HG02938 (cell line): ENCODE results near the gene SSH2.
"Not testable (repeated sequence)": the region's sequence is repeated elsewhere in the genome, so short reads cannot be mapped to it uniquely, and the experiment has no call there.

Experiments
- ATAC-seq: cut with Tn5 transposase; IDR thresholded peaks from one replicate; pipeline ENCODE4 v1.9.1; 2021; ENCODE audit warnings: mild to moderate bottlenecking, moderate library complexity; ENCODE audit not compliant: unreplicated experiment

SSH2 gene

DNA sequence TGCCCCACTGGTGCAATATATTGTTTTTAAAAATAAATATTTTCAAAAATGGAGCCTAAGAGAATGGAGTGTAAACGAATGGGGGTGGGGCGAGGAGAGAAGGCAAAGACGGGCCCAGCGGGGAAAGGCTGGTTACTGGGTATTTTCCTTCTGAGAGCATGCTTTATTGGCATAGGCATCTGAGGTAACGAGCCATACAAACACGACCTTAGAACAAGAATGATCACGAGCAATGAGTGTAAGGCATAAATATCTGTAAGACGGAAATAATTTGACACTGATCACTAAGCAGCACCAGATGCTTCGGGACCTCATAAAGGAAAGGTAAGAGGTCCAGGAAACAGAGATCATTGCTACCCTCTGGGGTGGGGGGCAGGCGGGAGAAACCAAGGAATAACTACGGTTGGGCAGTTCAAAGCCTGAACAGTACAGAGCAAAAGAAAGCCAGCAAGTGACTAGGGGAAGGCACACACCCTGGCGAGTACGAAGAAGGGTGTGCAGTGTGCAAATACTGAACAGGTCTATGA lies 959 bp downstream of the SSH2 start:
- ATAC-seq: no peak

DNA sequence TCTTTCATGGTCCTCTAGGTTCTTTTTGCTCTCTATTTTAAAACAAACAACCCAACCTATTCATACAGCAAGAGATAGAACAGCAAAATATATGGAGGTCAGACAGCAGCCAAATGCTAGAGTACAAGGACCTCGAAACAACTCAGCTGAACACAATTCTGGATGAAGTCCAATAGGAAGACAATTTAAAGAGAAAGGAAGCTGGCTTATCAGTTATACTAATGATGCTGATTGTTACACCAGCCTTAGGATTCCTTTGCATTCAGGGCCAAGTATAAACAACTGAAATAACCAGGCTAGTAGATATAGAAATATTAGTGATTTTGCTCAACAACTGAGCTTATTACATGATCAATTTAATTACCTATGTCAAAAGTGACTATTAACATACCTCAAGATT lies 2.5 kb downstream of the SSH2 start:
- no peak for ATAC-seq

- ATAC-seq: no peak
Measured at GRCh38 chr17:29924786-29925185, 5.2 kb downstream of the SSH2 start.

DNA sequence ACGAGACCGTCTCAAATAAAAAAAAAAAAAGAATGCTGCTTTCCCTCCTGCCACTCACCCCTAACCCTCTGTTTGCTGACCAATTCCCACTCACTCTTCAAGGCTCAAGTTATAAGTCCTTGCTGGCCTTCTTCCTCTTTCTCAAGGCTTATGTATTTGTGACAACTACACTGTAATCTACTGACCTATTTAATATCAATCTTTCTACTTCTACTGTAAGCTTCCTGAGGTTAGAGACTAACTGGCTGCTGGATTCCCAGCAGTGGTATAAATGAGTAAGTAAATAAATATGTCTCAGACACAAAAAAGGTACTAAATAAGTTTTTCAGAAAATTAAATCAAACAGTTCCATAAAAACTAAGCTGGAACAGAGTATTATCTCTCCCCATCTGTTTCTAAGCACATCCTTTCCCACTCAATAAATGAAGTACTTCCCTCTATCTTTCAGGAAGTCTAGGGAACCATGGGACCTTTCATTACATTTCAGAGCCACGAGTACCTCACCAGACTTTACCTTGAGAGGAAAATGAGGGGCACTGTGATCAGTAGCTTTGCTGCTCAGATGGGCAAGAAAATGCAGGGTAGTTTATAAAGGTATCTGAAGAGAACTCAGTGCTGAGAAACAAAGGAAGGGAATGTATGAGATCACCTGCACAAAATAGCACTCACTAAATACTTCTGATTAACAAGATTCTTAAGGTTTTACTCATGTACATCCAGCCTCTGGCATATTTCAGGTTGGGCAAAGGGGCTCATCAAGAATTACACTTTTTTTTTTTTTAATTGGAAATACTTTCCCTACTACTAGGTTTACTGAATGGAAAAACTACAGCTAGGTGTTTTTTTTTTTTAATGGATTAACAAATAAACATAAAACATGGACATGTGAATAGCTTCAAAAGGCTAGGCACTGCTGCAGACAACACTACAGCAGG lies 10.8 kb downstream of the SSH2 start:
- no peak for ATAC-seq

- ATAC-seq: no peak
Measured at GRCh38 chr17:29918016-29918415, 12.0 kb downstream of the SSH2 start.

GRCh38 chr17:29914819-29915537 lies 15.1 kb downstream of the SSH2 start:
- no peak for ATAC-seq

- ATAC-seq: no peak
Measured at GRCh38 chr17:29911641-29912177, 18.3 kb downstream of the SSH2 start.

DNA sequence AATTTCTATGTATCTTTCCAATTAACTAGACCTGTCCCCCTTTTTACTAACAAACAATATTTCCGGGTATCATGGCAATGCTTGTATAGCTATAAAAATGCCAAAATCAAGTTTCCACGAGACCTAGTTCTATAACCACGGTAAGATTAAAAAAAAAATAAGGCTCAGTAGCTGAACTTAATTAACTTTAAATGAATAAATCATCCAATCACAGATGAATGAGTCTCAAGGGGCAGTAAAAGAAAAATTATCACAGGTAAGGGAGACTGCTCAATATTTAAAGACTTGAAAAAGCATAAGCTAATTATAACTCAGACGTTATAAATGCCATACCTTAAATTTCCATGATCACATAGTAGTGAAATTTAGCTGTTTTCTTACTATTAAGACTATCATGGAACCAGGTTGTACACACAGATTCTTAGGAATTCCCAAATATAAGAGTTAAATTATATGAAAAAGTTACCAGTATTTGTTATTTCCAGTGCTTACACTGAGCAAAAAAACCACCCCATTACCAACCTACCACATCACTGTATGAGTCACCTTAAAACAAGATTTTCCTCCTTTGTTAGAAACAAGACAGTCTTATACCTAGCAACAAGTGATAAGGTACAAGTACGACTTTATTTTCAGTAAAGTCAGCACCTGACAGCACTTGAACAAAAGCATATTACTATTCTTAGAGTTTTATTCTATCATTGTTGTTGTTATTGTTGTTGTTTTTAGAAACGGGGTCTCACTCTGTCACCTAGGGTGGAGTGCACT lies 20.6 kb downstream of the SSH2 start:
- no peak for ATAC-seq

- ATAC-seq: no peak
Measured at GRCh38 chr17:29906969-29907368, 23.1 kb downstream of the SSH2 start.

DNA sequence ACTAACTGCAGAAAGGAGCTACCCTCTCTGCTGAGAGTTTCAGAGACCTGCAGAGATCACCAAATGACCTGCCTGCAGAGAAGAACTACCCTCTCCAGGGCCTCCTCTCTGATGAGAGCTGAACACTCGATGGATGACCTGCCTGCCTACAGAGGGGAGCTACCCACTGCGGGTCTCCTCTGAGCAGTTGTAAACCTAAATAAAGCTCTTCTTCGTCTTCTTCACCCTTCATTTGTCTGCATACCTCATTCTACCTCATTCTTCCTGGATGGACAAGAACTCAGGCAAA lies 24.2 kb downstream of the SSH2 start:
- no peak for ATAC-seq

DNA sequence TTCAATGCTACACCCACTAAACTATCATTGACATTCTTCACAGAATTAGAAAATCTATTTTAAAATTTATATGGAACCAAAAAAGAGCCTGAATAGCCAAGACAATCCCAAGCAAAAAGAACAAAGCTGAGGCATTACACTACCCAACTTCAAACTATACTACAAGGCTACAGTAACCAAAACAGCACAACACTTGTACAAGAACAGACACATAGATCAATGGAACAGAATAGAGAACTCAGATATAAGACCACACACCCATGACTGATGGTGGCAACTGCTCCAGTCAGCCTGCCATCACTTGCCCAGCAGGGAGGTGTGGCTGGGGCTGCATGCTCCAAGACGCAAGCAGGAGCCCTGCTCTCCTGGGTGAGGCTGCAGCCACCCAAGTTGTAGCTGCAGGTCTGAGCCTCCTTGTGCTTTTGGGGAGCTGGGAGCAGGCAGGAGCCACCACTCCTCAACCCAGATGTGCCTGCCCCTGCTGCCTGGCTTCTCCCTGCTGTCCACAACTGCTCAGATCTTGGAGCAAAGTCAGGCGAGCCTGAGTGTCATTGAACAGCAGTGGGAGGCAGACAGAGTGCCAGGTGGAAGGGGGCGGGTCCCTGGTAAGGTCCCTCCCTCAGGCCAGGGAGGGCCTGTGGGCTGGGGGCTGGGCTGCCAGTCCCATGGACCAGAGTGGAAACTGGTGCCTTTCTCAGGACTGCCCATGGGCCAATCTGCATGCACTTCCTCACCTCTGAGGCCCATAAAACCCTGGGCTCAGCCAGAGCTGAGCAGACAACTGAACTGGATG lies 24.7 kb downstream of the SSH2 start:
- no peak for ATAC-seq

GRCh38 chr17:29903471-29903870 lies 26.6 kb downstream of the SSH2 start:
- ATAC-seq: no peak

DNA sequence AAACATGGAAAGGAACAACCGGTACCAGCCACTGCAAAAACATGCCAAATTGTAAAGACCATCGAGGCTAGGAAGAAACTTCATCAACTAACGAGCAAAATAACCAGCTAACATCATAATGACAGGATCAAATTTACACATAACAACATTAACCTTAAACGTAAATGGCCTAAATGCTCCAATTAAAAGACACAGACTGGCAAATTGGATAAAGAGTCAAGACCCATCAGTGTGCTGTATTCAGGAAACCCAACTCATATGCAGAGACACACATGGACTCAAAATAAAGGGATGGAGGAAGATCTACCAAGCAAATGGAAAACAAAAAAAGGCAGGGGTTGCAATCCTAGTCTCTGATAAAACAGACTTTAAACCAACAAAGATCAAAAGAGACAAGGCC lies 32.9 kb downstream of the SSH2 start:
- ATAC-seq: not testable (repeated sequence)

GRCh38 chr17:29892201-29892600 lies 37.8 kb downstream of the SSH2 start:
- no peak for ATAC-seq

- no peak for ATAC-seq
Measured at GRCh38 chr17:29891131-29891530, 38.9 kb downstream of the SSH2 start.

DNA sequence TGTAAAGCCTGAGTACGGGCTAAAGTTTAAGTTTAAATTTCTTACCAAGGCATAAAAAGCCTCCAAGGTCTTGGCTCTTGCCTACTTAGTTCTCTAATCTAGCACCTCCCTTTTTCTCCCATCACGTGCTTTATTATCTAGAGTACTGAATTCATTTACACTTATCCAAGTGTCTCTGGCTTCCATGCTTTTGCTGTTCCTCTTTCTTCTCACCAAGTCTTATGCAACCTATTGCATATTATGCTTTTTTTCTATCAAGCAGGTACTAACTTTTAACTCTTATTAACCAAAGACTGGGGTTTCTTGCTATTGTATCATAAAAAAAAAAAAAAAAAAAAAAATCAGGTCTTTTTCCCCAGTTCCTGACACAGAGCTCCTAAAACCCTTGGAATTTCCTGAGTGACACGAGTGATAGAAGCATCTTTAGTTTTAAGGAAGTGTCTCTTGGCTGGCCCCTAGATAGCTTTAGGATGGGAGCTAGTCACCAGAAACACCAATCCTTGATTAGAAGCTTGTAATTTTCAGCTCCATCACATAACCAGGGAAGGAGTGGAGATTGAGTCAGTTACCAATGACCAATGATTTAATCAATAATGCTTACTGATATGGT lies 44.9 kb downstream of the SSH2 start:
- no peak for ATAC-seq

GRCh38 chr17:29883497-29883896 lies 46.5 kb downstream of the SSH2 start:
- ATAC-seq: no peak

DNA sequence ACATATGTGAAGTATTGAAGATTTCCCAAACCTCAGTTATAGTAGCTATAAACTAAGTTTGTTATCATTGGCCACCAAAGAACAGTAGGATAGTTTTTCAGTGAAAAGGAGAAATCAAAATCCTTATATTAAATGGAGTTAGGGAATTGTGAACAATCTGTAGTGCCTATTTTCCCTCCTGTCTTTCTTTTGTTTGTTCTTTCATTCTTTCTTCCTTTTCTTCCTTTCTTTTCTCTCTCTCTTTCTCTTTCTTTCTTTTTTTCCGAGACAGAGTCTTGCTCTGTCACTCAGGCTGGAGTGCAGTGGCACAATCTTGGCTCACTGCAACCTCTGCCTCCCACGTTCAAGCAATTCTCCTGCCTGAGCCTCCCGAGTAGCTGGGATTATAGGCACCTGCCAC lies 48.8 kb downstream of the SSH2 start:
- no peak for ATAC-seq

GRCh38 chr17:29880031-29880430 lies 50.0 kb downstream of the SSH2 start:
- no peak for ATAC-seq
